CD4-positive, alpha-beta T cell treated with Interleukin-17A for 4 hours (primary cell): ENCODE data around the gene STIM1.
A peak's percentile ranks its signal among the peaks of the same experiment; 100 is the strongest.
"Not testable (repeated sequence)": the region's sequence is repeated elsewhere in the genome, so short reads cannot be mapped to it uniquely, and the experiment has no call there.

ENCODE experiments used
- DNase-seq: peaks from one replicate; pipeline ENCODE4 v3.0.0-alpha.2; 2020; ENCODE audit warnings: mixed read lengths

Gene STIM1

GRCh38 chr11:3986301-3986700, 130.8 kb downstream of the STIM1 start:
- DNase-seq: no peak

- DNase-seq: no peak
These were observed 133.9 kb downstream of the STIM1 start for GRCh38 chr11:3989276-3989920.

- peak; percentile 14 for DNase-seq
These were observed 134.4 kb downstream of the STIM1 start for GRCh38 chr11:3989921-3990290.

- no peak for DNase-seq
These were observed 134.9 kb downstream of the STIM1 start for GRCh38 chr11:3990406-3990805.

GRCh38 chr11:3992964-3993363, 137.5 kb downstream of the STIM1 start:
- no peak for DNase-seq

- no peak for DNase-seq
These were observed 138.7 kb downstream of the STIM1 start for GRCh38 chr11:3994030-3994640.

GRCh38 chr11:3995307-3995706, 139.8 kb downstream of the STIM1 start:
- DNase-seq: no peak

- DNase-seq: no peak
These were observed 140.6 kb downstream of the STIM1 start for GRCh38 chr11:3995949-3996554.

GRCh38 chr11:3996651-3997050, 141.2 kb downstream of the STIM1 start:
- DNase-seq: no peak

GRCh38 chr11:4004753-4005152, 149.3 kb downstream of the STIM1 start:
- DNase-seq: not testable (repeated sequence)

GRCh38 chr11:4006946-4007680, 151.6 kb downstream of the STIM1 start:
- no peak for DNase-seq

- DNase-seq: no peak
These were observed 152.7 kb downstream of the STIM1 start for GRCh38 chr11:4008116-4008515.

- DNase-seq: not testable (repeated sequence)
These were observed 161.1 kb downstream of the STIM1 start for GRCh38 chr11:4016602-4017001.

GRCh38 chr11:4017129-4017528, 161.7 kb downstream of the STIM1 start:
- DNase-seq: no peak

- no peak for DNase-seq
These were observed 163.2 kb downstream of the STIM1 start for GRCh38 chr11:4018641-4019040.

- no peak for DNase-seq
These were observed 164.4 kb downstream of the STIM1 start for GRCh38 chr11:4019891-4020290.

- DNase-seq: no peak
These were observed 167.2 kb downstream of the STIM1 start for GRCh38 chr11:4022669-4023068.

- no peak for DNase-seq
These were observed 169.9 kb downstream of the STIM1 start for GRCh38 chr11:4025248-4025966.

- no peak for DNase-seq
These were observed 170.5 kb downstream of the STIM1 start for GRCh38 chr11:4025967-4026324.

GRCh38 chr11:4026389-4026788, 170.9 kb downstream of the STIM1 start:
- DNase-seq: no peak

GRCh38 chr11:4027746-4028145, 172.3 kb downstream of the STIM1 start:
- DNase-seq: no peak

GRCh38 chr11:4030197-4030596, 174.7 kb downstream of the STIM1 start:
- DNase-seq: no peak

GRCh38 chr11:4032097-4032496, 176.6 kb downstream of the STIM1 start:
- DNase-seq: no peak
